ENCODE results near the gene RINL. TPM values are rescaled to one million over a fixed set of nuclear protein-coding genes. Genes with fewer than 3 reads are reported as not detected.
A peak's percentile ranks its signal among the peaks of the same experiment; 100 is the strongest.

Gene RINL
- total and polyA plus RNA-seq, 2 of the 4 experiments (the other 2 are of a cell fraction): 0.72 to 1.9 TPM

DNA sequence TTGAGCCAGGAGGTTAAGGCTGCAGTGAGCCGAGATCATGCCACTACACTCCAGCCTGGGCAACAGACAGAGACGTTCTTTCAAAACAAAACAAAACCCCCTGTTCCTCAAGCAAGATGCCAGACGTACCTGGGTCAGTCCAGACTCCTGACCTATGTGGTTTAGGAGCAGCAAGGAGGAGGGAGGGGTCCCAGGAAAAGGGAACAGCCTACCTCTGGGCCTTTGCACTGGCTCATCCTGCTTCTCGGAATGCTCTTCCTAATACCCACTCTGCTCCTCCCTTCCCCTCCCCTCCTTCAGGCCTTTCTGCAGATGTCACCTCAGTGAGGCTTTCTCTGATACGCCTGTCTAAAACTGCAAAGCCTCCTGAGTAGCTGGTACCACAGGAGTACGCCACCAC is 9.5 kb downstream of the RINL start:
- H2AFZ ChIP-seq (replicated peaks; ENCODE audit: low read length, poor library complexity): peak overlapping the region; percentile 63
- in situ Hi-C loops (cut with MboI; ENCODE audit: low sequenced_read_pairs): no loop called here
- no peak overlapping the region for H2BK5ac ChIP-seq (ENCODE audit: low read depth, low read length, poor library complexity, severe bottlenecking)
- no peak overlapping the region for H3K14ac ChIP-seq (replicated peaks; ENCODE audit: low read depth, low read length)
- no peaks in the 10 kb centered on the region for H3K36me3 ChIP-seq (ENCODE audit: control insufficient read depth, insufficient read depth, low read length)
- dilution Hi-C loops (cut with HindIII; ENCODE audit: low sequenced_read_pairs, unreplicated experiment): no loop called here
- WGBS, 2 experiments (ENCODE audit: extremely low coverage in 2 of 2, insufficient read length in 1 of 2): no CpG with 5 or more reads among the region's 6 CpGs
- H3K4me2 ChIP-seq (ENCODE audit: low read depth, low read length): no peak overlapping the region
- H4K5ac ChIP-seq (ENCODE audit: low read depth, low read length): no peak overlapping the region
- H3K79me1 ChIP-seq (ENCODE audit: low read depth in 1 of 2, low read length in 2 of 2): no peaks in the 10 kb centered on the region
- TF ChIP-seq MXI1 (IDR thresholded peaks at IDR 0.05; ENCODE audit: borderline replicate concordance, low read depth, low read length) (no peak), RCOR1 (IDR thresholded peaks at IDR 0.05; ENCODE audit: insufficient replicate concordance, low read length) (no peak), CHD1 (IDR thresholded peaks at IDR 0.05; ENCODE audit: low read depth, low read length) (no peak), NFE2L2 (IDR thresholded peaks at IDR 0.05; ENCODE audit: low read depth, low read length) (no peak), MAFK (IDR thresholded peaks at IDR 0.05; ENCODE audit: low read depth, low read length) (no peak), RFX5 (IDR thresholded peaks at IDR 0.05; ENCODE audit: low read depth, low read length) (no peak), RAD21 (IDR thresholded peaks at IDR 0.05; ENCODE audit: low read length) (no peak), CEBPB (IDR thresholded peaks at IDR 0.05; ENCODE audit: low read depth, low read length) (no peak), BHLHE40 (IDR thresholded peaks at IDR 0.05; ENCODE audit: low read depth, low read length) (no peak), POLR2A (IDR thresholded peaks at IDR 0.05; ENCODE audit: low read depth, low read length) (no peak), FOS (IDR thresholded peaks at IDR 0.05; ENCODE audit: low read depth, low read length) (no peak), SMC3 (IDR thresholded peaks at IDR 0.05; ENCODE audit: low read depth, low read length) (no peak)
- TF ChIP-seq, protein P1, sequence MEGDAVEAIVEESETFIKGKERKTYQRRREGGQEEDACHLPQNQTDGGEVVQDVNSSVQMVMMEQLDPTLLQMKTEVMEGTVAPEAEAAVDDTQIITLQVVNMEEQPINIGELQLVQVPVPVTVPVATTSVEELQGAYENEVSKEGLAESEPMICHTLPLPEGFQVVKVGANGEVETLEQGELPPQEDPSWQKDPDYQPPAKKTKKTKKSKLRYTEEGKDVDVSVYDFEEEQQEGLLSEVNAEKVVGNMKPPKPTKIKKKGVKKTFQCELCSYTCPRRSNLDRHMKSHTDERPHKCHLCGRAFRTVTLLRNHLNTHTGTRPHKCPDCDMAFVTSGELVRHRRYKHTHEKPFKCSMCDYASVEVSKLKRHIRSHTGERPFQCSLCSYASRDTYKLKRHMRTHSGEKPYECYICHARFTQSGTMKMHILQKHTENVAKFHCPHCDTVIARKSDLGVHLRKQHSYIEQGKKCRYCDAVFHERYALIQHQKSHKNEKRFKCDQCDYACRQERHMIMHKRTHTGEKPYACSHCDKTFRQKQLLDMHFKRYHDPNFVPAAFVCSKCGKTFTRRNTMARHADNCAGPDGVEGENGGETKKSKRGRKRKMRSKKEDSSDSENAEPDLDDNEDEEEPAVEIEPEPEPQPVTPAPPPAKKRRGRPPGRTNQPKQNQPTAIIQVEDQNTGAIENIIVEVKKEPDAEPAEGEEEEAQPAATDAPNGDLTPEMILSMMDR (conservative IDR thresholded peaks at IDR 0.05; ENCODE audit: low read depth, low read length): no peak
- TF ChIP-seq, protein P2, sequence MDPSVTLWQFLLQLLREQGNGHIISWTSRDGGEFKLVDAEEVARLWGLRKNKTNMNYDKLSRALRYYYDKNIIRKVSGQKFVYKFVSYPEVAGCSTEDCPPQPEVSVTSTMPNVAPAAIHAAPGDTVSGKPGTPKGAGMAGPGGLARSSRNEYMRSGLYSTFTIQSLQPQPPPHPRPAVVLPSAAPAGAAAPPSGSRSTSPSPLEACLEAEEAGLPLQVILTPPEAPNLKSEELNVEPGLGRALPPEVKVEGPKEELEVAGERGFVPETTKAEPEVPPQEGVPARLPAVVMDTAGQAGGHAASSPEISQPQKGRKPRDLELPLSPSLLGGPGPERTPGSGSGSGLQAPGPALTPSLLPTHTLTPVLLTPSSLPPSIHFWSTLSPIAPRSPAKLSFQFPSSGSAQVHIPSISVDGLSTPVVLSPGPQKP (IDR thresholded peaks at IDR 0.05; ENCODE audit: borderline replicate concordance, low read depth, low read length): no peak
- H3K27ac ChIP-seq (ENCODE audit: insufficient read depth, low read length): no peak overlapping the region
- ATAC-seq (ENCODE audit: low read depth) (no peak), DNase-seq (no peak)
- H3K56ac ChIP-seq (ENCODE audit: extremely low read depth, insufficient read depth, low read length): no peak overlapping the region
- H3K9me3 ChIP-seq (ENCODE audit: control insufficient read depth, insufficient read depth, low read length): no peaks in the 10 kb centered on the region
- BruUV-seq (replicated peaks): no TSS peak
- H3K4me1 ChIP-seq (ENCODE audit: control insufficient read depth, insufficient read depth, low read length): peaks cover 5% of the 10 kb centered on the region; the same call in 1 of the 2 replicates
- no peaks in the 10 kb centered on the region for H3K27me3 ChIP-seq (ENCODE audit: control insufficient read depth, insufficient read depth, low read length)
- H3K4me3 ChIP-seq (ENCODE audit: insufficient read depth, low read depth, low read length): no peak overlapping the region
- no peak overlapping the region for H4K8ac ChIP-seq (ENCODE audit: low read depth in 2 of 2, low read length in 2 of 2)
- intact Hi-C loops (cut with micrococcal nuclease): no loop called here
- no peak overlapping the region; the same call in 1 of the 2 replicates for H2BK120ac ChIP-seq (ENCODE audit: low read depth, low read length)
- H2BK20ac ChIP-seq (ENCODE audit: low read depth, low read length): no peak overlapping the region
- no peak overlapping the region for H3K18ac ChIP-seq (ENCODE audit: low read depth, low read length)
- H2AK9ac ChIP-seq (replicated peaks; ENCODE audit: low read depth, low read length, poor library complexity): no peak overlapping the region
- no peak overlapping the region for H2BK15ac ChIP-seq (ENCODE audit: low read depth, low read length)
- H4K91ac ChIP-seq (ENCODE audit: insufficient read depth, low read depth, low read length): no peak overlapping the region
- ChIA-PET CTCF (interaction anchor here (0.9 kb wide), 1 partner anchor 8 kb away, joined by 3 read pairs; no protein-coding TSS in a partner anchor), POLR2A (ENCODE audit: unreplicated experiment) (no interaction called here)
- no peaks in the 10 kb centered on the region for H4K20me1 ChIP-seq (ENCODE audit: insufficient read depth, low read length)
- H3K23ac ChIP-seq (ENCODE audit: low read depth, low read length): no peak overlapping the region
- no peak overlapping the region for H3K4ac ChIP-seq (ENCODE audit: low read depth, low read length)
- H3K9me1 ChIP-seq (ENCODE audit: insufficient read depth, low read length): peaks cover 7% of the 10 kb centered on the region
- H3K9ac ChIP-seq (ENCODE audit: low read depth, low read length): no peak overlapping the region
- H2AK5ac ChIP-seq (ENCODE audit: low read depth, low read length): no peak overlapping the region
